GM12892 (cell line): Measurements from ENCODE around the gene SCN2B.

Experiments used
- POLR2A ChIP-seq: IDR thresholded peaks from 2 replicates; pipeline ENCODE4 v1.6.1; 2011; ENCODE audit warnings: low read depth, low read length, control low read depth
- POLR2AphosphoS5 ChIP-seq: IDR thresholded peaks from 2 replicates; pipeline ENCODE4 v1.6.1; 2011; ENCODE audit warnings: low read depth, low read length, control low read depth

- no peak for TF ChIP-seq POLR2AphosphoS5
- TF ChIP-seq POLR2A: no peak
These were observed 37.3 kb upstream of the SCN2B start for GRCh38 chr11:118213781-118214180.
